ENCODE results near the gene TFAP2B.

DNA sequence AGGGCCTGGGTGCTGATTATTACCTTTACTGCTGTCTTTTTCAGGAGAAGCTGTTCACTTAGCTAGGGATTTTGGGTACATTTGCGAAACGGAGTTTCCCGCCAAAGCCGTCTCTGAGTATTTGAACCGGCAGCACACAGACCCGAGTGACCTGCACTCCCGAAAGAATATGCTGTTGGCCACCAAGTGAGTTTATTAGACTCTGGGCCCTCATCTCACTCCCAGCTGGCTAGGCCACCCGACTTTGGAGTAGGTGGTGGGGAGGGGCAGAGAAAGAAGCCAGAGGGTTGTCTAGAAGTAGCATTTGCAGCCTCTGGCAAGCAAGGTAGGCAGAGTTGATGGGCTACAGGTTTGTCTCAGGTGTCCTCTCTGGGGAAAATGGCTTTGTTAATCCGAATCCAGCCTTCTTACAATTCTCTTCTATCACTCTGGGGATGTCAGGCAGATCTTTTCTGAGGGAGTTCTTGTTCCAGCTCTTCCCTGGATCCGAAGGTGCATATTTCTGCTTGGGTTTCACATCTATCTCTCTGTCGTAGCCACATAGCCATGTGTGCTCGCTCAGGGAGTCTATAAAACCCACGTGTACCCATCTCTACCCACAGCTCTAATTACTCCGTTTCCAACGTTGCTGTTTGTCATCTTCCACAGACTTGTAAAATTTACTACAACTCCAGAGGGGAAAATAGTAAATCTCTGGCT, 21.6 kb downstream of the TFAP2B start:
- TF ChIP-seq, protein P1, sequence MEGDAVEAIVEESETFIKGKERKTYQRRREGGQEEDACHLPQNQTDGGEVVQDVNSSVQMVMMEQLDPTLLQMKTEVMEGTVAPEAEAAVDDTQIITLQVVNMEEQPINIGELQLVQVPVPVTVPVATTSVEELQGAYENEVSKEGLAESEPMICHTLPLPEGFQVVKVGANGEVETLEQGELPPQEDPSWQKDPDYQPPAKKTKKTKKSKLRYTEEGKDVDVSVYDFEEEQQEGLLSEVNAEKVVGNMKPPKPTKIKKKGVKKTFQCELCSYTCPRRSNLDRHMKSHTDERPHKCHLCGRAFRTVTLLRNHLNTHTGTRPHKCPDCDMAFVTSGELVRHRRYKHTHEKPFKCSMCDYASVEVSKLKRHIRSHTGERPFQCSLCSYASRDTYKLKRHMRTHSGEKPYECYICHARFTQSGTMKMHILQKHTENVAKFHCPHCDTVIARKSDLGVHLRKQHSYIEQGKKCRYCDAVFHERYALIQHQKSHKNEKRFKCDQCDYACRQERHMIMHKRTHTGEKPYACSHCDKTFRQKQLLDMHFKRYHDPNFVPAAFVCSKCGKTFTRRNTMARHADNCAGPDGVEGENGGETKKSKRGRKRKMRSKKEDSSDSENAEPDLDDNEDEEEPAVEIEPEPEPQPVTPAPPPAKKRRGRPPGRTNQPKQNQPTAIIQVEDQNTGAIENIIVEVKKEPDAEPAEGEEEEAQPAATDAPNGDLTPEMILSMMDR (IDR thresholded peaks at IDR 0.05; ENCODE audit: insufficient read depth, low read length): no peak
- TF ChIP-seq, protein P2, sequence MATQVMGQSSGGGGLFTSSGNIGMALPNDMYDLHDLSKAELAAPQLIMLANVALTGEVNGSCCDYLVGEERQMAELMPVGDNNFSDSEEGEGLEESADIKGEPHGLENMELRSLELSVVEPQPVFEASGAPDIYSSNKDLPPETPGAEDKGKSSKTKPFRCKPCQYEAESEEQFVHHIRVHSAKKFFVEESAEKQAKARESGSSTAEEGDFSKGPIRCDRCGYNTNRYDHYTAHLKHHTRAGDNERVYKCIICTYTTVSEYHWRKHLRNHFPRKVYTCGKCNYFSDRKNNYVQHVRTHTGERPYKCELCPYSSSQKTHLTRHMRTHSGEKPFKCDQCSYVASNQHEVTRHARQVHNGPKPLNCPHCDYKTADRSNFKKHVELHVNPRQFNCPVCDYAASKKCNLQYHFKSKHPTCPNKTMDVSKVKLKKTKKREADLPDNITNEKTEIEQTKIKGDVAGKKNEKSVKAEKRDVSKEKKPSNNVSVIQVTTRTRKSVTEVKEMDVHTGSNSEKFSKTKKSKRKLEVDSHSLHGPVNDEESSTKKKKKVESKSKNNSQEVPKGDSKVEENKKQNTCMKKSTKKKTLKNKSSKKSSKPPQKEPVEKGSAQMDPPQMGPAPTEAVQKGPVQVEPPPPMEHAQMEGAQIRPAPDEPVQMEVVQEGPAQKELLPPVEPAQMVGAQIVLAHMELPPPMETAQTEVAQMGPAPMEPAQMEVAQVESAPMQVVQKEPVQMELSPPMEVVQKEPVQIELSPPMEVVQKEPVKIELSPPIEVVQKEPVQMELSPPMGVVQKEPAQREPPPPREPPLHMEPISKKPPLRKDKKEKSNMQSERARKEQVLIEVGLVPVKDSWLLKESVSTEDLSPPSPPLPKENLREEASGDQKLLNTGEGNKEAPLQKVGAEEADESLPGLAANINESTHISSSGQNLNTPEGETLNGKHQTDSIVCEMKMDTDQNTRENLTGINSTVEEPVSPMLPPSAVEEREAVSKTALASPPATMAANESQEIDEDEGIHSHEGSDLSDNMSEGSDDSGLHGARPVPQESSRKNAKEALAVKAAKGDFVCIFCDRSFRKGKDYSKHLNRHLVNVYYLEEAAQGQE (IDR thresholded peaks at IDR 0.05; ENCODE audit: insufficient replicate concordance, low read depth): no peak
